ENCODE measurements around the gene ARL3.
"Not testable (repeated sequence)": the region's sequence is repeated elsewhere in the genome, so short reads cannot be mapped to it uniquely, and the experiment has no call there.

The ARL3 gene

GRCh38 chr10:102713814-102714620, at the start of gene ARL3:
TSS of gene ARL3 (minus strand) at chr10:102714397. CDS start at chr10:102714275, 122 bp downstream.
- peak; percentile 90 for DNase-seq

- no peak for DNase-seq
Measured at GRCh38 chr10:102763037-102763607, 48.9 kb upstream of the ARL3 start.

- DNase-seq: no peak
Measured at GRCh38 chr10:102762401-102763015, 48.3 kb upstream of the ARL3 start.

- no peak for DNase-seq
Measured at GRCh38 chr10:102761981-102762380, 47.8 kb upstream of the ARL3 start.

GRCh38 chr10:102759497-102760210, 45.5 kb upstream of the ARL3 start:
- DNase-seq: no peak

- not testable (repeated sequence) for DNase-seq
Measured at GRCh38 chr10:102758933-102759262, 44.7 kb upstream of the ARL3 start.

- DNase-seq: no peak
Measured at GRCh38 chr10:102758240-102758932, 44.2 kb upstream of the ARL3 start.

GRCh38 chr10:102757323-102757722, 43.1 kb upstream of the ARL3 start:
- DNase-seq: no peak

GRCh38 chr10:102753718-102754117, 39.5 kb upstream of the ARL3 start:
- no peak for DNase-seq

GRCh38 chr10:102752934-102753664, 38.9 kb upstream of the ARL3 start:
- no peak for DNase-seq

GRCh38 chr10:102752266-102752930, 38.2 kb upstream of the ARL3 start:
- no peak for DNase-seq

- no peak for DNase-seq
Measured at GRCh38 chr10:102745157-102745556, 31.0 kb upstream of the ARL3 start.

GRCh38 chr10:102744374-102745051, 30.3 kb upstream of the ARL3 start:
- no peak for DNase-seq

GRCh38 chr10:102743588-102744373, 29.6 kb upstream of the ARL3 start, which contains the start of gene WBP1L:
TSS of gene WBP1L (plus strand) at chr10:102743948. CDS start at chr10:102744054, 106 bp downstream.
- DNase-seq: peak; percentile 98

GRCh38 chr10:102743078-102743587, 28.9 kb upstream of the ARL3 start:
- no peak for DNase-seq

GRCh38 chr10:102742313-102742712, 28.1 kb upstream of the ARL3 start:
- not testable (repeated sequence) for DNase-seq

- DNase-seq: no peak
Measured at GRCh38 chr10:102741726-102742237, 27.6 kb upstream of the ARL3 start.

GRCh38 chr10:102740229-102740628, 26.0 kb upstream of the ARL3 start:
- DNase-seq: no peak

GRCh38 chr10:102738692-102739121, 24.5 kb upstream of the ARL3 start:
- no peak for DNase-seq

Measured in NCI-H1694 treated with DMSO at 0.1 percent for 48 hours (cell line).